Ascending aorta (tissue), 2 donors: ENCODE results near the gene GINM1. TPM values are rescaled to one million over a fixed set of nuclear protein-coding genes. Genes with fewer than 3 reads are reported as not detected.
A peak's percentile ranks its signal among the peaks of the same experiment; 100 is the strongest.

Experiments used
- DNase-seq, 2 donors: peaks; one replicate each; pipeline ENCODE4 v3.0.0-alpha.2; 2019; ENCODE audit warnings: low spot score in 2 of 2
- H3K27ac ChIP-seq, 2 donors: fragments of 200-600 bp; sonication (generic); one replicate each; pipeline ENCODE4 v1.5.1; 2016 to 2017; ENCODE audit warnings: mild to moderate bottlenecking in 1 of 2
- H3K27me3 ChIP-seq: fragments of 200-600 bp; sonication (generic); one replicate; pipeline ENCODE4 v1.5.1; 2017
- H3K36me3 ChIP-seq, 2 donors: fragments of 200-600 bp; sonication (generic); one replicate each; pipeline ENCODE4 v1.5.1; 2016
- H3K4me1 ChIP-seq, 2 donors: fragments of 200-600 bp; sonication (generic); one replicate each; pipeline ENCODE4 v1.5.1; 2016 to 2017; ENCODE audit warnings: mild to moderate bottlenecking in 1 of 2
- H3K4me3 ChIP-seq, 2 donors: fragments of 200-600 bp; sonication (generic); one replicate each; pipeline ENCODE4 v1.5.1; 2016 to 2017; ENCODE audit warnings: mild to moderate bottlenecking in 1 of 2
- H3K9me3 ChIP-seq, 2 donors: fragments of 200-600 bp; sonication (generic); one replicate each; pipeline ENCODE4 v1.5.1; 2016
- CTCF ChIP-seq, 3 experiments: fragments of 200-600 bp in 2 of 3; fragments of 450-650 bp in 1 of 3; sonication (generic) in 2 of 3; IDR thresholded peaks; one replicate each; pipeline ENCODE4 v1.5.1; 2016 to 2019; ENCODE audit warnings: antibody characterized with exemption in 3 of 3, mild to moderate bottlenecking in 1 of 3, moderate library complexity in 1 of 3
- intact Hi-C: fragments of 100-400 bp; cut with DNase I; formaldehyde crosslinking; loops from one replicate; pipeline ENCODE4 v1.15.1; 2023
- total RNA-seq: library from RNA; depleted of rRNA; stranded (reverse); fragments of >200 nt; gene quantifications from one replicate; pipeline ENCODE4 v1.1.0, GENCODE V29; 2016

GINM1 gene
- total RNA-seq, 1 donor from 2014 or later, result 36.4 TPM

GRCh38 chr6:149560736-149561135 is 5.4 kb upstream of the GINM1 start:
- intact Hi-C loops, result no loop called here
- no peaks in the 10 kb centered on the region for H3K27me3 ChIP-seq
- peak in 1 of 3 experiments; percentile 19 for TF ChIP-seq CTCF (IDR thresholded peaks at IDR 0.05)
- H3K4me1 ChIP-seq, result peaks cover 0 to 2% of the 10 kb centered on the region in 2 donors
- no peak overlapping the region for H3K27ac ChIP-seq
- H3K4me3 ChIP-seq, result no peak overlapping the region
- no peak for DNase-seq
- no peaks in the 10 kb centered on the region for H3K36me3 ChIP-seq
- no peaks in the 10 kb centered on the region for H3K9me3 ChIP-seq

- H3K27me3 ChIP-seq, result no peaks in the 10 kb centered on the region
- peaks cover 0 to 2% of the 10 kb centered on the region in 2 donors for H3K36me3 ChIP-seq
- no peak overlapping the region for H3K27ac ChIP-seq
- H3K9me3 ChIP-seq, result no peaks in the 10 kb centered on the region
- intact Hi-C loops, result no loop called here
- no peak overlapping the region for H3K4me3 ChIP-seq
- DNase-seq, result no peak
- H3K4me1 ChIP-seq, result peaks cover 0 to 12% of the 10 kb centered on the region in 2 donors
- TF ChIP-seq CTCF (IDR thresholded peaks at IDR 0.05), result no peak
Measured at GRCh38 chr6:149563203-149563927, 2.8 kb upstream of the GINM1 start.

GRCh38 chr6:149563928-149564325 is 2.2 kb upstream of the GINM1 start:
- no peaks in the 10 kb centered on the region for H3K9me3 ChIP-seq
- no peak for TF ChIP-seq CTCF (IDR thresholded peaks at IDR 0.05)
- H3K4me3 ChIP-seq, result no peak overlapping the region
- H3K27ac ChIP-seq, result no peak overlapping the region
- H3K4me1 ChIP-seq, result peaks cover 0 to 12% of the 10 kb centered on the region in 2 donors
- intact Hi-C loops, result no loop called here
- H3K27me3 ChIP-seq, result no peaks in the 10 kb centered on the region
- H3K36me3 ChIP-seq, result peaks cover 0 to 2% of the 10 kb centered on the region in 2 donors
- DNase-seq, result no peak

- peak in 1 of 2 donors; percentile 72 for DNase-seq
- intact Hi-C loops, result loop anchor here (1.0 to 5.0 kb wide), 3 partner anchors 20 to 151 kb away; partner anchors contain the start of genes KATNA1, LATS1 and PPIL4
- no peak for TF ChIP-seq CTCF (IDR thresholded peaks at IDR 0.05)
- Histone ChIP-seq H3K4me1 (peaks cover 0 to 12% of the 10 kb centered on the region in 2 donors), H3K9me3 (no peaks in the 10 kb centered on the region), H3K27ac (peak overlapping the region; percentile 92 to 98), H3K36me3 (peaks cover 0 to 2% of the 10 kb centered on the region in 2 donors), H3K4me3 (peak overlapping the region; percentile 81 to 100), H3K27me3 (no peaks in the 10 kb centered on the region)
Measured at GRCh38 chr6:149566410-149567193, 427 bp downstream of the GINM1 start.

GRCh38 chr6:149567194-149567586 is 1.0 kb downstream of the GINM1 start:
- Histone ChIP-seq H3K4me3 (peak overlapping the region; percentile 81 to 100), H3K36me3 (peaks cover 0 to 2% of the 10 kb centered on the region in 2 donors), H3K27ac (peak overlapping the region; percentile 92 to 98), H3K4me1 (peaks cover 0 to 12% of the 10 kb centered on the region in 2 donors), H3K9me3 (no peaks in the 10 kb centered on the region), H3K27me3 (no peaks in the 10 kb centered on the region)
- no peak for DNase-seq
- intact Hi-C loops, result loop anchor here (5.0 kb wide), 2 partner anchors 80 to 150 kb away; partner anchors contain the start of genes KATNA1 and LATS1
- no peak for TF ChIP-seq CTCF (IDR thresholded peaks at IDR 0.05)
